K562 (cell line): ENCODE results near the gene LDB1. TPM values are rescaled to one million over a fixed set of nuclear protein-coding genes. Genes with fewer than 3 reads are reported as not detected.

ENCODE experiments used
- ATAC-seq: fragments of 200-7000 bp; cut with Tn5 transposase; 3 replicates; pipeline ENCODE4 v1.9.1; 2020; ENCODE audit warnings: moderate library complexity
- BruUV-seq: library from RNA; stranded (reverse); fragments of 400-500 nt; replicated peaks from 2 replicates; lab custom pipeline; 2021; lab: Mats Ljungman, UMichigan
- CTCF ChIA-PET: fragments of 300-600 bp; formaldehyde crosslinking; extraction: SDS; loops from one replicate; lab custom pipeline; 2021; ENCODE audit warnings: low intra/inter-chr PET ratio; lab: Yijun Ruan, JAX
- POLR2A ChIA-PET: fragments of 300-600, 350-650 bp; sonication (Branson Sonifier 250); formaldehyde crosslinking; extraction: SDS; loops from one replicate; lab custom pipeline; 2021; ENCODE audit warnings: antibody characterized with exemption, inconsistent platforms; lab: Yijun Ruan, JAX
- DNase-seq, 4 experiments: peaks; one replicate each; pipeline versions ENCODE4 v3.0.0 to v3.0.0-alpha.2; 2011 to 2018; ENCODE audit warnings: low spot score in 3 of 4, mixed read lengths in 3 of 4; ENCODE audit errors: extremely low read depth in 1 of 4
- FAIRE-seq: peaks from 2 replicates; lab custom pipeline; 2011; peaks lifted over from hg19 to GRCh38; lab: Jason Lieb, UNC
- H2AFZ ChIP-seq: 2 replicates; pipeline ENCODE4 v1.6.0; 2011; ENCODE audit warnings: low read depth, low read length, control low read depth, inconsistent platforms
- H3K27ac ChIP-seq: fragments of 200-600 bp; 3 replicates; pipeline ENCODE4 v1.8.0; 2011; ENCODE audit warnings: low read depth, mild to moderate bottlenecking, control low read depth, inconsistent platforms, low read length, moderate library complexity, mixed read lengths; ENCODE audit errors: extremely low read depth
- H3K27me3 ChIP-seq, 2 experiments: fragments of 300-600 bp in 1 of 2; 2 replicates in 1 of 2; 3 replicates in 1 of 2; pipeline versions ENCODE4 v1.6.0 to v1.8.0; 2011; ENCODE audit warnings: inconsistent platforms in 2 of 2, low read length in 2 of 2, mild to moderate bottlenecking in 1 of 2, mixed read lengths in 1 of 2, moderate library complexity in 1 of 2; ENCODE audit not compliant: control insufficient read depth in 2 of 2, insufficient read depth in 2 of 2
- H3K36me3 ChIP-seq: fragments of 300-600 bp; 3 replicates; pipeline ENCODE4 v1.8.0; 2011; ENCODE audit warnings: mild to moderate bottlenecking, low read length, inconsistent platforms; ENCODE audit not compliant: control insufficient read depth, insufficient read depth
- H3K4me1 ChIP-seq, 2 experiments: fragments of 200-600 bp in 1 of 2; replicated peaks in 1 of 2; 2 replicates in 1 of 2; 3 replicates in 1 of 2; pipeline versions ENCODE4 v1.5.1 to v1.8.0; 2011; ENCODE audit warnings: inconsistent platforms in 2 of 2, low read length in 2 of 2, mild to moderate bottlenecking in 1 of 2, mixed read lengths in 1 of 2, moderate library complexity in 1 of 2; ENCODE audit not compliant: control insufficient read depth in 2 of 2, insufficient read depth in 2 of 2
- H3K4me2 ChIP-seq: 2 replicates; pipeline ENCODE4 v1.6.1; 2011; ENCODE audit warnings: low read length, control low read depth, inconsistent platforms, mixed read lengths; ENCODE audit not compliant: insufficient read depth
- H3K4me3 ChIP-seq: fragments of 200-600 bp; sonication (generic), shearing (Covaris generic); 2 replicates; pipeline ENCODE4 v1.5.1; 2016; ENCODE audit warnings: control low read depth, inconsistent platforms
- H3K79me2 ChIP-seq: fragments of 200-600 bp; 3 replicates; pipeline ENCODE4 v1.8.0; 2011; ENCODE audit warnings: low read length, inconsistent platforms; ENCODE audit not compliant: control insufficient read depth, insufficient read depth
- H3K9ac ChIP-seq, 2 experiments: 2 replicates each; pipeline versions ENCODE4 v1.6.0 to v1.6.1; 2011; ENCODE audit warnings: low read depth in 2 of 2, low read length in 2 of 2, control low read depth in 1 of 2, inconsistent platforms in 1 of 2, mild to moderate bottlenecking in 1 of 2, mixed read lengths in 1 of 2; ENCODE audit not compliant: insufficient read depth in 1 of 2
- H3K9me1 ChIP-seq: one replicate; pipeline ENCODE4 v1.6.0; 2011; ENCODE audit warnings: inconsistent platforms, mild to moderate bottlenecking, low read length, moderate library complexity; ENCODE audit not compliant: control insufficient read depth, insufficient read depth
- H3K9me3 ChIP-seq: replicated peaks from 2 replicates; pipeline ENCODE4 v1.5.1; 2011; ENCODE audit warnings: low read depth, low read length, inconsistent platforms; ENCODE audit not compliant: control insufficient read depth, insufficient read depth
- H4K20me1 ChIP-seq: replicated peaks from 2 replicates; pipeline ENCODE4 v1.6.1; 2011; ENCODE audit warnings: low read length, inconsistent platforms, mixed read lengths; ENCODE audit not compliant: control insufficient read depth, insufficient read depth
- CEBPB ChIP-seq: fragments of 450-650 bp; IDR thresholded peaks from 2 replicates; pipeline ENCODE4 v1.6.1; 2016; ENCODE audit warnings: missing genetic modification characterization, missing compliant biosample characterization
- ELF2 ChIP-seq: fragments of 250-450 bp; sonication (Bioruptor Pico); IDR thresholded peaks from 2 replicates; pipeline ENCODE4 v1.5.0; 2021; ENCODE audit warnings: mild to moderate bottlenecking
- POLR2A ChIP-seq: fragments of 450-650 bp; conservative IDR thresholded peaks from 2 replicates; pipeline ENCODE4 v1.6.1; 2016
- RBFOX2 ChIP-seq: fragments of 200-400 bp; formaldehyde crosslinking; IDR thresholded peaks from 2 replicates; pipeline ENCODE4 v1.6.1; 2017; ENCODE audit warnings: low read depth, mild to moderate bottlenecking, low read length, moderate library complexity
- TEAD1 ChIP-seq, 2 experiments: fragments of 450-650 bp in 1 of 2; sonication (generic) in 1 of 2; formaldehyde crosslinking; IDR thresholded peaks; 2 replicates each; pipeline versions ENCODE4 v1.4.0 to v1.8.0; 2020 to 2022; ENCODE audit warnings: mild to moderate bottlenecking in 2 of 2, missing genetic modification reagents in 1 of 2
- ZNF57 ChIP-seq: fragments of 450-650 bp; formaldehyde crosslinking; IDR thresholded peaks from 2 replicates; pipeline ENCODE4 v1.4.0; 2020; ENCODE audit warnings: mild to moderate bottlenecking, moderate library complexity
- WGBS: fragments of 100-300 bp; shearing (Covaris generic); methylation state at CpG from one replicate; pipeline ENCODE4 v1.1.6; 2016; ENCODE audit warnings: low coverage, mixed read lengths; ENCODE audit not compliant: insufficient coverage; ENCODE audit errors: missing lambda C conversion rate; 5-methylcytosine and 5-hydroxymethylcytosine counted together
- in situ Hi-C: fragments of 300-500 bp; cut with MboI; formaldehyde crosslinking; loops from 4 replicates; pipeline ENCODE4 v1.15.0; 2018; ENCODE audit warnings: inconsistent platforms, mixed read lengths
- intact Hi-C: fragments of 100-400 bp; cut with micrococcal nuclease; formaldehyde crosslinking; loops from 2 replicates; pipeline ENCODE4 v1.14.2; 2022
- polyA plus RNA-seq, 8 experiments: library from polyadenylated mRNA; depleted of rRNA in 4 of 8; stranded (reverse) in 5 of 8; unstranded in 3 of 8; fragments of >200 nt; fragmentation: Nextera tagmentation in 2 of 8; fragmentation: Illumina TruSeq in 1 of 8; extraction: Ambion mirVana in 2 of 8; extraction: Trizol in 1 of 8; gene quantifications; 2 replicates each; pipeline versions ENCODE4 v1.2.1 to v1.2.3, GENCODE V29; 2011 to 2014; ENCODE audit warnings: inconsistent platforms in 1 of 8, missing spikeins in 1 of 8
- total RNA-seq, 7 experiments: library from RNA; depleted of rRNA in 6 of 7; stranded (reverse); fragments of >200 nt in 6 of 7; fragmentation: Illumina TruSeq in 2 of 7; extraction: Trizol in 2 of 7; gene quantifications; 2 replicates each; pipeline versions ENCODE4 v1.2.1 to v1.2.3, GENCODE V29; 2011 to 2021; ENCODE audit warnings: low replicate concordance in 1 of 7
- TF ChIP-seq, protein P1 (sequence below), 2 experiments: fragments of 450-650 bp in 1 of 2; sonication (generic) in 1 of 2; formaldehyde crosslinking in 1 of 2; IDR thresholded peaks in 1 of 2; conservative IDR thresholded peaks in 1 of 2; 2 replicates each; pipeline versions ENCODE4 v1.6.1 to v1.8.1; 2016 to 2023; ENCODE audit warnings: mild to moderate bottlenecking in 2 of 2, moderate library complexity in 2 of 2, inconsistent platforms in 1 of 2, missing genetic modification reagents in 1 of 2

Gene LDB1
- total and polyA plus RNA-seq, 9 of the 15 experiments (the other 6 are each of a cell fraction or from before 2014, with no cell fraction given): 1.9 to 137 (median 105) TPM

DNA sequence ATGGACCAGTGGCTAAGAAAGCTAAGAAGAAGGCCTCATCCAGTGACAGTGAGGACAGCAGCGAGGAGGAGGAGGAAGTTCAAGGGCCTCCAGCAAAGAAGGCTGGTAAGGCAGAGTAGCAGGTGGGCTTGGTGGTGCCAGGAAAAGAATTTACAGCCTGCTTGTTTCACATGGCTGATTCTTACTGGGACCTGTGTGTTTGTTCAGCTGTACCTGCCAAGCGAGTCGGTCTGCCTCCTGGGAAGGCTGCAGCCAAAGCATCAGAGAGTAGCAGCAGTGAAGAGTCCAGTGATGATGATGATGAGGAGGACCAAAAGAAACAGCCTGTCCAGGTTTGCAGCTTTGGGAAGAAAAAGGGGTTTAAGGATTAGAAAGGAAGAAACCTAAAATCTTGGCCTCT lies 37.1 kb upstream of the LDB1 start:
- peaks cover 7 to 15% of the 10 kb centered on the region in 2 experiments; a peak in 4 of 5 replicates for H3K4me1 ChIP-seq
- H3K79me2 ChIP-seq: peaks cover 67% of the 10 kb centered on the region
- H3K9me1 ChIP-seq: no peaks in the 10 kb centered on the region
- TF ChIP-seq TEAD1 (CRISPR knock-in tag; IDR thresholded peaks at IDR 0.05) (no peak), POLR2A (no peak), ELF2 (no peak)
- ATAC-seq (no peak), FAIRE-seq (no peak), DNase-seq (no peak)
- no peaks in the 10 kb centered on the region for H3K27me3 ChIP-seq
- no peak overlapping the region for H3K4me2 ChIP-seq
- H3K9me3 ChIP-seq: no peaks in the 10 kb centered on the region
- in situ Hi-C loops: no loop called here
- peaks cover 6% of the 10 kb centered on the region for H4K20me1 ChIP-seq
- 87% methylated on average over 3 of the region's 3 CpGs for WGBS
- CTCF ChIA-PET: no interaction called here
- intact Hi-C loops: no loop called here
- H3K9ac ChIP-seq: peak overlapping the region in 1 of 2 experiments; percentile 64; a peak in 1 of 4 replicates
- no TSS peak for BruUV-seq
- no peak overlapping the region for H3K4me3 ChIP-seq
- POLR2A ChIA-PET: interaction anchor here (0.7 to 1.4 kb wide), 3 partner anchors 12 to 254 kb away, joined by 3 to 7 read pairs (median 3); no protein-coding TSS in a partner anchor
- H3K36me3 ChIP-seq: peaks cover 88% of the 10 kb centered on the region
- H3K27ac ChIP-seq: no peak overlapping the region; the same call in 2 of the 3 replicates
- H2AFZ ChIP-seq: no peak overlapping the region

DNA sequence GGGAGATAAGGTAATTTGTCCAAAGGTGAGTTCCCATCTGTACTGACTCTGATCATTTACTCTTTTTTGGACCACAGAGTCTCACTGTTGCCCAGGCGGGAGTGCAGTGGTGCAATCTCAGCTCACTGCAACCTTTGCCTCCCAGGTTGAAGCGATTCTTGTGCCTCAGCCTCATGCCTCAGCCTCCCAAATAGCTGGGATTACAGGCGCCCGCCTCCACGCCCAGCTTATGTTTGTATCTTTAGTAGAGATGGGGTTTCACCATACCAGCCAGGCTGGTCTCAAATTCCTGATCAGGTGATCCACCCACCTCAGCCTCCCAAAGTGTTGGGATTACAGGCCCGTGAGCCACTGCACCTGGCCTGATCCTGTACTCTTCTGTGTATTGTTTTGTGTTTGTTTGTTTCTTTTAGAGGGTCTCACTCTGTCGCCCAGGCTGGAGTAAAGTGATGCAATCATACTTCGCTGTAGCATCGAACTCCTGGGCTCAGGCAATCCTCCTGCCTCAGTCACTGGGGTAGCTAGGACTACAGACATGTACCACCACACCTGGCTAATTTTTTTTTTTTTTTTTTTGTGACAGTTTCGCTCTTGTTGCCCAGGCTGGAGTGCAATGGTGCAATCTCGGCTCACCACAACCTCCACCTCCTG lies 34.4 kb upstream of the LDB1 start:
- CTCF ChIA-PET: no interaction called here
- DNase-seq: no peak
- Histone ChIP-seq H3K9ac (peak overlapping the region in 1 of 2 experiments; percentile 68; a peak in 1 of 4 replicates), H3K27me3 (no peaks in the 10 kb centered on the region), H3K4me2 (peak overlapping the region; percentile 55), H3K4me3 (peak overlapping the region; percentile 97; the same call in 1 of the 2 replicates), H3K9me3 (no peaks in the 10 kb centered on the region), H3K9me1 (no peaks in the 10 kb centered on the region), H4K20me1 (peaks cover 6% of the 10 kb centered on the region), H3K36me3 (peaks cover 78% of the 10 kb centered on the region), H2AFZ (no peak overlapping the region), H3K4me1 (peaks cover 10 to 20% of the 10 kb centered on the region in 2 experiments; a peak in 4 of 5 replicates), H3K27ac (peak overlapping the region; percentile 33; the same call in 1 of the 3 replicates), H3K79me2 (peaks cover 64% of the 10 kb centered on the region)
- no peak for FAIRE-seq
- intact Hi-C loops (no loop called here), in situ Hi-C loops (no loop called here)
- TF ChIP-seq, protein P1, sequence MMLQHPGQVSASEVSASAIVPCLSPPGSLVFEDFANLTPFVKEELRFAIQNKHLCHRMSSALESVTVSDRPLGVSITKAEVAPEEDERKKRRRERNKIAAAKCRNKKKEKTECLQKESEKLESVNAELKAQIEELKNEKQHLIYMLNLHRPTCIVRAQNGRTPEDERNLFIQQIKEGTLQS (IDR thresholded peaks at IDR 0.05): 0 out of 2 replicates have a peak, but pooled peaks have one; percentile 20
- TF ChIP-seq, protein P1 (CRISPR knock-in tag; conservative IDR thresholded peaks at IDR 0.05): no peak
- TF ChIP-seq CEBPB: 0 out of 2 replicates have a peak, but pooled peaks have one; percentile 19
- no peak for TF ChIP-seq ZNF57 (CRISPR knock-in tag)
- peak; percentile 38; the same call in 1 of the 2 replicates for TF ChIP-seq RBFOX2
- 72% methylated on average over 5 of the region's 11 CpGs for WGBS
- no peak for ATAC-seq
- POLR2A ChIA-PET: interaction anchor here (0.6 to 9.9 kb wide), 6 partner anchors 9 to 320 kb away, joined by 3 to 92 read pairs (median 3); no protein-coding TSS in a partner anchor
- BruUV-seq: no TSS peak
